Endothelial cell of umbilical vein (primary cell): ENCODE measurements around the gene LPP. TPM values are rescaled to one million over a fixed set of nuclear protein-coding genes. Genes with fewer than 3 reads are reported as not detected.

Experiments
- BruUV-seq: library from RNA; stranded (reverse); fragments of 400-500 nt; replicated peaks from 2 replicates; lab custom pipeline; 2021; lab: Mats Ljungman, UMichigan
- CTCF ChIA-PET: fragments of 300-600, 350-600 bp; sonication (Branson Sonifier 250); formaldehyde crosslinking; loops from one replicate; lab custom pipeline; 2021; ENCODE audit warnings: antibody characterized with exemption, inconsistent platforms; lab: Charles Lee
- POLR2A ChIA-PET: fragments of 300-600, 350-600 bp; sonication (Branson Sonifier 250); formaldehyde crosslinking; loops from one replicate; lab custom pipeline; 2021; ENCODE audit warnings: antibody characterized with exemption, inconsistent platforms; lab: Charles Lee
- DNase-seq: peaks from one replicate; pipeline ENCODE4 v3.0.0-alpha.2; 2011; ENCODE audit warnings: low read depth, low spot score
- FAIRE-seq: peaks from 2 replicates; lab custom pipeline; 2011; peaks lifted over from hg19 to GRCh38; lab: Jason Lieb, UNC
- H2AFZ ChIP-seq: 2 replicates; pipeline ENCODE4 v1.6.0; 2012; ENCODE audit warnings: low read depth, low read length, control low read depth, inconsistent platforms
- H3K27ac ChIP-seq: 2 replicates; pipeline ENCODE4 v1.5.1; 2011; ENCODE audit warnings: low read depth, mild to moderate bottlenecking, control low read depth, low read length, moderate library complexity; ENCODE audit not compliant: insufficient read depth
- H3K27me3 ChIP-seq, 2 experiments: 2 replicates each; pipeline versions ENCODE4 v1.6.0 to v1.6.1; 2011; ENCODE audit warnings: low read length in 2 of 2, mixed read lengths in 1 of 2; ENCODE audit not compliant: control insufficient read depth in 2 of 2, insufficient read depth in 2 of 2
- H3K36me3 ChIP-seq, 2 experiments: 2 replicates in 1 of 2; 3 replicates in 1 of 2; pipeline ENCODE4 v1.5.1; 2011; ENCODE audit warnings: low read length in 2 of 2, mild to moderate bottlenecking in 1 of 2, moderate library complexity in 1 of 2; ENCODE audit not compliant: control insufficient read depth in 2 of 2, insufficient read depth in 2 of 2; ENCODE audit errors: extremely low read depth in 1 of 2
- H3K4me1 ChIP-seq: 3 replicates; pipeline ENCODE4 v1.5.1; 2011; ENCODE audit warnings: mild to moderate bottlenecking, low read length; ENCODE audit not compliant: control insufficient read depth, insufficient read depth; ENCODE audit errors: extremely low read depth
- H3K4me2 ChIP-seq: 2 replicates; pipeline ENCODE4 v1.6.1; 2011; ENCODE audit warnings: low read length, control low read depth, mixed read lengths; ENCODE audit not compliant: insufficient read depth
- H3K4me3 ChIP-seq, 3 experiments: fragments of 200-600 bp in 1 of 3; sonication (generic), shearing (Covaris generic) in 1 of 3; replicated peaks in 1 of 3; 2 replicates each; pipeline ENCODE4 v1.5.1; 2011 to 2016; ENCODE audit warnings: control low read depth in 3 of 3, low read length in 3 of 3, mild to moderate bottlenecking in 2 of 3, inconsistent platforms in 1 of 3, low read depth in 1 of 3, moderate library complexity in 1 of 3; ENCODE audit not compliant: insufficient read depth in 1 of 3
- H3K79me2 ChIP-seq: 2 replicates; pipeline ENCODE4 v1.6.0; 2012; ENCODE audit warnings: low read length, inconsistent platforms; ENCODE audit not compliant: control insufficient read depth, insufficient read depth
- H3K9ac ChIP-seq: replicated peaks from 2 replicates; pipeline ENCODE3; 2011; ENCODE audit warnings: low read length, control low read depth; ENCODE audit not compliant: insufficient read depth; ENCODE audit errors: extremely low read depth
- H3K9me1 ChIP-seq: replicated peaks from 3 replicates; pipeline ENCODE4 v1.6.0; 2011; ENCODE audit warnings: mild to moderate bottlenecking, low read length; ENCODE audit not compliant: control insufficient read depth, insufficient read depth; ENCODE audit errors: extremely low read depth
- H3K9me3 ChIP-seq: replicated peaks from 2 replicates; pipeline ENCODE4 v1.5.1; 2012; ENCODE audit warnings: low read length, inconsistent platforms; ENCODE audit not compliant: control insufficient read depth, insufficient read depth
- H4K20me1 ChIP-seq: replicated peaks from 2 replicates; pipeline ENCODE3; 2011; ENCODE audit warnings: mild to moderate bottlenecking, low read length; ENCODE audit not compliant: control insufficient read depth, insufficient read depth; ENCODE audit errors: extremely low read depth
- EZH2 ChIP-seq: IDR thresholded peaks from 2 replicates; pipeline ENCODE4 v1.6.1; 2012; ENCODE audit warnings: borderline replicate concordance, low read depth, mild to moderate bottlenecking, moderate library complexity, low read length, inconsistent platforms; ENCODE audit not compliant: severe bottlenecking
- FOS ChIP-seq: IDR thresholded peaks from 2 replicates; pipeline ENCODE4 v1.6.1; 2011; ENCODE audit warnings: mild to moderate bottlenecking, low read length, moderate library complexity, borderline replicate concordance; ENCODE audit not compliant: insufficient read depth
- GATA2 ChIP-seq: IDR thresholded peaks from 2 replicates; pipeline ENCODE4 v1.7.0; 2011; ENCODE audit warnings: low read depth, mild to moderate bottlenecking, moderate library complexity, mixed read lengths, low read length; ENCODE audit not compliant: insufficient read length, insufficient read depth
- JUN ChIP-seq: IDR thresholded peaks from 2 replicates; pipeline ENCODE4 v1.6.1; 2011; ENCODE audit warnings: borderline replicate concordance, low read depth; ENCODE audit not compliant: insufficient read length, insufficient read depth
- MYC ChIP-seq: IDR thresholded peaks from one replicate; pipeline ENCODE4 v1.6.1; 2011; ENCODE audit warnings: mild to moderate bottlenecking, low read depth, low read length
- POLR2A ChIP-seq: IDR thresholded peaks from 2 replicates; pipeline ENCODE4 v1.6.1; 2012; ENCODE audit warnings: low read depth, mild to moderate bottlenecking, control low read depth, low read length
- POLR2AphosphoS5 ChIP-seq: IDR thresholded peaks from 2 replicates; pipeline ENCODE4 v1.6.1; 2012; ENCODE audit warnings: low read depth, mild to moderate bottlenecking, control low read depth, low read length, moderate library complexity; ENCODE audit not compliant: insufficient read depth
- dilution Hi-C: fragments of 300-500 bp; cut with MboI; formaldehyde crosslinking; loops from one replicate; pipeline ENCODE4 v1.15.0; 2019; ENCODE audit warnings: low sequenced_read_pairs; ENCODE audit not compliant: extremely low pct_ligation_motif_present
- intact Hi-C: fragments of 100-400 bp; cut with micrococcal nuclease; formaldehyde crosslinking; loops from one replicate; pipeline ENCODE4 v1.10.0; 2022
- polyA plus RNA-seq, 4 experiments: library from polyadenylated mRNA; depleted of rRNA in 3 of 4; stranded (reverse) in 3 of 4; unstranded in 1 of 4; fragments of >200 nt; gene quantifications; 2 replicates each; pipeline versions ENCODE4 v1.2.1 to v1.2.3, GENCODE V29; 2011 to 2012; ENCODE audit warnings: missing spikeins in 1 of 4
- total RNA-seq: library from RNA; stranded (reverse); gene quantifications from 2 replicates; pipeline ENCODE4 v1.2.3, GENCODE V29; 2021
- TF ChIP-seq, protein P1 (sequence below): IDR thresholded peaks from 2 replicates; pipeline ENCODE4 v1.6.1; 2011; ENCODE audit not compliant: insufficient read depth, insufficient read length
- TF ChIP-seq, protein P2 (sequence below), 2 donors: IDR thresholded peaks; 1 replicate in 1 of 2; 2 replicates in 1 of 2; pipeline ENCODE4 v1.5.1; 2011; ENCODE audit warnings: low read length in 2 of 2, mild to moderate bottlenecking in 2 of 2, moderate library complexity in 2 of 2, control low read depth in 1 of 2, inconsistent platforms in 1 of 2, low read depth in 1 of 2; ENCODE audit not compliant: insufficient read depth in 1 of 2; ENCODE audit errors: extremely low read depth in 1 of 2

Gene LPP
- total and polyA plus RNA-seq, 2 donors (not counting 3 experiments of a cell fraction or from before 2014, with no cell fraction given) = 16.9 to 153 TPM

DNA sequence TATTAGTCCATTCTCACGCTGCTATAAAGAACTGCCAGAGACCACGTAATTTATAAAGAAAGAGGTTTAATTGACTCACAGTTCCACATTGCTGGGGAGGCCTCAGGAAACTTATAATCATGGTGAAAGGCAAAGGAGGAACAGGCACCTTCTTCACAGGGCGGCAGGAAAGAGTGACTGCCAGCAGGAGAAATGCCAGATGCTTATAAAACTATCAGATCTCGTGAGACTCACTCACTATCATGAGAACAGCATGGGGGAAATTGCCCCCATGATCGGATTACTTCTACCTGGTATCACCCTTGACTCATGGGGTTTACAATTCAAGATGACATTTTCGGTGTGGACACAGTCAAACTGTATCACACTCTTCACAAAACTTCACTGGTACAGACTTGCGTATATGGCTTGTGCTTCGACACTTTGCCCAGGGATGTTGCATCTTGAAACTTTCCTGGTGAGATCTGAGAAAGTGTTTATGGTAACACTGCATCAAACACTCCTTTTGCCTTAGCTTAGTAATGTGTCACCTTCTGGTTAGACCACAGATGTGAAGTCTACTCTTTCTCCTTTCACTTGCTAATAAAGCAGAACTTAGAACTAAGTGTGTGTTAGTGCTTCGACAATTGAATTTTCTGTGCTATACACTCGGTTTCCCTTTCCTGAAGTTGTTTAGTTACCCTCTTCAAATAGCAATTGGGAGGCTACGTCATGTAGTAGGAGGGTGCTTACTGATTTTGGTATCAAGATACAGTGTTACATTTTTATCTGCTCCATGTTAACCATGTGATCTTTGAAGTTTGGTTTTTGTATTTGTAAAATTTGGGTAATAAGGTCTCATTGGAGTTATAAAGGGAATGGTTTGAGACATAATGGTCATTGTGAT lies 185.7 kb downstream of the LPP start:
- CTCF ChIA-PET = interaction anchor here (0.6 kb wide), 1 partner anchor 825 kb away, joined by 4 read pairs; no protein-coding TSS in a partner anchor
- no TSS peak for BruUV-seq

More for the DNA sequence above, 185.7 kb downstream of the LPP start:
- Histone ChIP-seq H3K4me1 (peaks cover 3% of the 10 kb centered on the region), H3K9me1 (no peaks in the 10 kb centered on the region), H2AFZ (no peak overlapping the region), H4K20me1 (no peaks in the 10 kb centered on the region), H3K9ac (no peak overlapping the region), H3K4me2 (no peak overlapping the region), H3K27ac (no peak overlapping the region), H3K4me3 (no peak overlapping the region), H3K27me3 (no peaks in the 10 kb centered on the region), H3K9me3 (no peaks in the 10 kb centered on the region), H3K79me2 (peaks cover 19% of the 10 kb centered on the region), H3K36me3 (no peaks in the 10 kb centered on the region)
- intact Hi-C loops = no loop called here
- FAIRE-seq (no peak), DNase-seq (no peak)
- POLR2A ChIA-PET = no interaction called here
- dilution Hi-C loops = no loop called here
- TF ChIP-seq, protein P1, sequence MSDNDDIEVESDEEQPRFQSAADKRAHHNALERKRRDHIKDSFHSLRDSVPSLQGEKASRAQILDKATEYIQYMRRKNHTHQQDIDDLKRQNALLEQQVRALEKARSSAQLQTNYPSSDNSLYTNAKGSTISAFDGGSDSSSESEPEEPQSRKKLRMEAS = no peak
- TF ChIP-seq POLR2A = no peak
- no peak for TF ChIP-seq MYC
- no peak for TF ChIP-seq EZH2
- TF ChIP-seq, protein P2, sequence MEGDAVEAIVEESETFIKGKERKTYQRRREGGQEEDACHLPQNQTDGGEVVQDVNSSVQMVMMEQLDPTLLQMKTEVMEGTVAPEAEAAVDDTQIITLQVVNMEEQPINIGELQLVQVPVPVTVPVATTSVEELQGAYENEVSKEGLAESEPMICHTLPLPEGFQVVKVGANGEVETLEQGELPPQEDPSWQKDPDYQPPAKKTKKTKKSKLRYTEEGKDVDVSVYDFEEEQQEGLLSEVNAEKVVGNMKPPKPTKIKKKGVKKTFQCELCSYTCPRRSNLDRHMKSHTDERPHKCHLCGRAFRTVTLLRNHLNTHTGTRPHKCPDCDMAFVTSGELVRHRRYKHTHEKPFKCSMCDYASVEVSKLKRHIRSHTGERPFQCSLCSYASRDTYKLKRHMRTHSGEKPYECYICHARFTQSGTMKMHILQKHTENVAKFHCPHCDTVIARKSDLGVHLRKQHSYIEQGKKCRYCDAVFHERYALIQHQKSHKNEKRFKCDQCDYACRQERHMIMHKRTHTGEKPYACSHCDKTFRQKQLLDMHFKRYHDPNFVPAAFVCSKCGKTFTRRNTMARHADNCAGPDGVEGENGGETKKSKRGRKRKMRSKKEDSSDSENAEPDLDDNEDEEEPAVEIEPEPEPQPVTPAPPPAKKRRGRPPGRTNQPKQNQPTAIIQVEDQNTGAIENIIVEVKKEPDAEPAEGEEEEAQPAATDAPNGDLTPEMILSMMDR (IDR thresholded peaks at IDR 0.05; ENCODE audit: extremely low read depth in 1 of 2, insufficient read depth in 1 of 2, low read depth in 1 of 2, low read length in 2 of 2) = no peak
- no peak for TF ChIP-seq GATA2
- TF ChIP-seq FOS = no peak
- no peak for TF ChIP-seq JUN
- no peak for TF ChIP-seq POLR2AphosphoS5
